Endothelial cell of umbilical vein (primary cell): ENCODE results near the gene GPR18. TPM values are rescaled to one million over a fixed set of nuclear protein-coding genes. Genes with fewer than 3 reads are reported as not detected.

Source experiments
- BruUV-seq: library from RNA; stranded (reverse); fragments of 400-500 nt; replicated peaks from 2 replicates; lab custom pipeline; 2021; lab: Mats Ljungman, UMichigan
- CTCF ChIA-PET: fragments of 300-600, 350-600 bp; sonication (Branson Sonifier 250); formaldehyde crosslinking; loops from one replicate; lab custom pipeline; 2021; ENCODE audit warnings: antibody characterized with exemption, inconsistent platforms; lab: Charles Lee
- POLR2A ChIA-PET: fragments of 300-600, 350-600 bp; sonication (Branson Sonifier 250); formaldehyde crosslinking; loops from one replicate; lab custom pipeline; 2021; ENCODE audit warnings: antibody characterized with exemption, inconsistent platforms; lab: Charles Lee
- DNase-seq: peaks from one replicate; pipeline ENCODE4 v3.0.0-alpha.2; 2011; ENCODE audit warnings: low read depth, low spot score
- FAIRE-seq: peaks from 2 replicates; lab custom pipeline; 2011; peaks lifted over from hg19 to GRCh38; lab: Jason Lieb, UNC
- H2AFZ ChIP-seq: 2 replicates; pipeline ENCODE4 v1.6.0; 2012; ENCODE audit warnings: low read depth, low read length, control low read depth, inconsistent platforms
- H3K27ac ChIP-seq: 2 replicates; pipeline ENCODE4 v1.5.1; 2011; ENCODE audit warnings: low read depth, mild to moderate bottlenecking, control low read depth, low read length, moderate library complexity; ENCODE audit not compliant: insufficient read depth
- H3K27me3 ChIP-seq, 2 experiments: 2 replicates each; pipeline versions ENCODE4 v1.6.0 to v1.6.1; 2011; ENCODE audit warnings: low read length in 2 of 2, mixed read lengths in 1 of 2; ENCODE audit not compliant: control insufficient read depth in 2 of 2, insufficient read depth in 2 of 2
- H3K36me3 ChIP-seq, 2 experiments: 2 replicates in 1 of 2; 3 replicates in 1 of 2; pipeline ENCODE4 v1.5.1; 2011; ENCODE audit warnings: low read length in 2 of 2, mild to moderate bottlenecking in 1 of 2, moderate library complexity in 1 of 2; ENCODE audit not compliant: control insufficient read depth in 2 of 2, insufficient read depth in 2 of 2; ENCODE audit errors: extremely low read depth in 1 of 2
- H3K4me1 ChIP-seq: 3 replicates; pipeline ENCODE4 v1.5.1; 2011; ENCODE audit warnings: mild to moderate bottlenecking, low read length; ENCODE audit not compliant: control insufficient read depth, insufficient read depth; ENCODE audit errors: extremely low read depth
- H3K4me2 ChIP-seq: 2 replicates; pipeline ENCODE4 v1.6.1; 2011; ENCODE audit warnings: low read length, control low read depth, mixed read lengths; ENCODE audit not compliant: insufficient read depth
- H3K4me3 ChIP-seq, 3 experiments: fragments of 200-600 bp in 1 of 3; sonication (generic), shearing (Covaris generic) in 1 of 3; replicated peaks in 1 of 3; 2 replicates each; pipeline ENCODE4 v1.5.1; 2011 to 2016; ENCODE audit warnings: control low read depth in 3 of 3, low read length in 3 of 3, mild to moderate bottlenecking in 2 of 3, inconsistent platforms in 1 of 3, low read depth in 1 of 3, moderate library complexity in 1 of 3; ENCODE audit not compliant: insufficient read depth in 1 of 3
- H3K79me2 ChIP-seq: 2 replicates; pipeline ENCODE4 v1.6.0; 2012; ENCODE audit warnings: low read length, inconsistent platforms; ENCODE audit not compliant: control insufficient read depth, insufficient read depth
- H3K9ac ChIP-seq: replicated peaks from 2 replicates; pipeline ENCODE3; 2011; ENCODE audit warnings: low read length, control low read depth; ENCODE audit not compliant: insufficient read depth; ENCODE audit errors: extremely low read depth
- H3K9me1 ChIP-seq: replicated peaks from 3 replicates; pipeline ENCODE4 v1.6.0; 2011; ENCODE audit warnings: mild to moderate bottlenecking, low read length; ENCODE audit not compliant: control insufficient read depth, insufficient read depth; ENCODE audit errors: extremely low read depth
- H3K9me3 ChIP-seq: replicated peaks from 2 replicates; pipeline ENCODE4 v1.5.1; 2012; ENCODE audit warnings: low read length, inconsistent platforms; ENCODE audit not compliant: control insufficient read depth, insufficient read depth
- H4K20me1 ChIP-seq: replicated peaks from 2 replicates; pipeline ENCODE3; 2011; ENCODE audit warnings: mild to moderate bottlenecking, low read length; ENCODE audit not compliant: control insufficient read depth, insufficient read depth; ENCODE audit errors: extremely low read depth
- EZH2 ChIP-seq: IDR thresholded peaks from 2 replicates; pipeline ENCODE4 v1.6.1; 2012; ENCODE audit warnings: borderline replicate concordance, low read depth, mild to moderate bottlenecking, moderate library complexity, low read length, inconsistent platforms; ENCODE audit not compliant: severe bottlenecking
- FOS ChIP-seq: IDR thresholded peaks from 2 replicates; pipeline ENCODE4 v1.6.1; 2011; ENCODE audit warnings: mild to moderate bottlenecking, low read length, moderate library complexity, borderline replicate concordance; ENCODE audit not compliant: insufficient read depth
- GATA2 ChIP-seq: IDR thresholded peaks from 2 replicates; pipeline ENCODE4 v1.7.0; 2011; ENCODE audit warnings: low read depth, mild to moderate bottlenecking, moderate library complexity, mixed read lengths, low read length; ENCODE audit not compliant: insufficient read length, insufficient read depth
- JUN ChIP-seq: IDR thresholded peaks from 2 replicates; pipeline ENCODE4 v1.6.1; 2011; ENCODE audit warnings: borderline replicate concordance, low read depth; ENCODE audit not compliant: insufficient read length, insufficient read depth
- MYC ChIP-seq: IDR thresholded peaks from one replicate; pipeline ENCODE4 v1.6.1; 2011; ENCODE audit warnings: mild to moderate bottlenecking, low read depth, low read length
- POLR2A ChIP-seq: IDR thresholded peaks from 2 replicates; pipeline ENCODE4 v1.6.1; 2012; ENCODE audit warnings: low read depth, mild to moderate bottlenecking, control low read depth, low read length
- POLR2AphosphoS5 ChIP-seq: IDR thresholded peaks from 2 replicates; pipeline ENCODE4 v1.6.1; 2012; ENCODE audit warnings: low read depth, mild to moderate bottlenecking, control low read depth, low read length, moderate library complexity; ENCODE audit not compliant: insufficient read depth
- dilution Hi-C: fragments of 300-500 bp; cut with MboI; formaldehyde crosslinking; loops from one replicate; pipeline ENCODE4 v1.15.0; 2019; ENCODE audit warnings: low sequenced_read_pairs; ENCODE audit not compliant: extremely low pct_ligation_motif_present
- intact Hi-C: fragments of 100-400 bp; cut with micrococcal nuclease; formaldehyde crosslinking; loops from one replicate; pipeline ENCODE4 v1.10.0; 2022
- polyA plus RNA-seq, 4 experiments: library from polyadenylated mRNA; depleted of rRNA in 3 of 4; stranded (reverse) in 3 of 4; unstranded in 1 of 4; fragments of >200 nt; gene quantifications; 2 replicates each; pipeline versions ENCODE4 v1.2.1 to v1.2.3, GENCODE V29; 2011 to 2012; ENCODE audit warnings: missing spikeins in 1 of 4
- total RNA-seq: library from RNA; stranded (reverse); gene quantifications from 2 replicates; pipeline ENCODE4 v1.2.3, GENCODE V29; 2021
- TF ChIP-seq, protein P1 (sequence below), 2 donors: IDR thresholded peaks; 1 replicate in 1 of 2; 2 replicates in 1 of 2; pipeline ENCODE4 v1.5.1; 2011; ENCODE audit warnings: low read length in 2 of 2, mild to moderate bottlenecking in 2 of 2, moderate library complexity in 2 of 2, control low read depth in 1 of 2, inconsistent platforms in 1 of 2, low read depth in 1 of 2; ENCODE audit not compliant: insufficient read depth in 1 of 2; ENCODE audit errors: extremely low read depth in 1 of 2
- TF ChIP-seq, protein P2 (sequence below): IDR thresholded peaks from 2 replicates; pipeline ENCODE4 v1.6.1; 2011; ENCODE audit not compliant: insufficient read depth, insufficient read length

The GPR18 gene
- total and polyA plus RNA-seq, 2 donors (not counting 3 experiments of a cell fraction or from before 2014, with no cell fraction given): not detected

DNA sequence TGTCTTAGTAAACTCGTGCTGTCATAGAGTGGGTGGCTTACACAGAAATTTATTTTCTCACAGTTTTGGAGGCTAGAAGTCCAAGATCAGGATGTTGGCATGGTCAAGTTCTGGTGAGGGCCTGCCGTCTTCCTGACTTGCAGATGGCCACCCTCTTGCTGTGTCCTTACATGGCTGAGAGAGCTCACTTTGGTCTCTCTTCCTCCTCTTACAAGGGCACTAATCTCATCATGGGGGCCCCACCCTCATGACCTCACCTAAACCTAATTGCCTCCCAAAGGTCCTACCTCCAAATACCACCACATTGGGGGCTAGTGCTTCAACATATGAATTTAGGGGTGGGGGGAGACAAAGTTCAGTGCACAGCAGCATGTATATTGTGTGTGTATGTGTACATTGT is 14.3 kb upstream of the GPR18 start:
- Histone ChIP-seq H3K9ac (no peak overlapping the region), H2AFZ (no peak overlapping the region), H3K79me2 (no peaks in the 10 kb centered on the region), H3K9me1 (no peaks in the 10 kb centered on the region), H3K4me1 (no peaks in the 10 kb centered on the region), H3K9me3 (no peaks in the 10 kb centered on the region), H3K36me3 (peaks cover 0 to 2% of the 10 kb centered on the region in 2 experiments), H3K4me2 (no peak overlapping the region), H3K4me3 (no peak overlapping the region), H4K20me1 (no peaks in the 10 kb centered on the region), H3K27me3 (no peaks in the 10 kb centered on the region), H3K27ac (no peak overlapping the region)
- dilution Hi-C loops: loop anchor here (25.0 kb wide), 1 partner anchor 110 kb away; no protein-coding TSS in a partner anchor
- CTCF ChIA-PET: interaction anchor here (1.0 to 9.8 kb wide), 4 partner anchors 98 to 165 kb away, joined by 3 to 289 read pairs (median 108); no protein-coding TSS in a partner anchor
- intact Hi-C loops: no loop called here
- no peak for TF ChIP-seq JUN
- TF ChIP-seq GATA2: no peak
- TF ChIP-seq POLR2A: no peak
- no peak for TF ChIP-seq EZH2
- no peak for TF ChIP-seq POLR2AphosphoS5
- TF ChIP-seq, protein P1, sequence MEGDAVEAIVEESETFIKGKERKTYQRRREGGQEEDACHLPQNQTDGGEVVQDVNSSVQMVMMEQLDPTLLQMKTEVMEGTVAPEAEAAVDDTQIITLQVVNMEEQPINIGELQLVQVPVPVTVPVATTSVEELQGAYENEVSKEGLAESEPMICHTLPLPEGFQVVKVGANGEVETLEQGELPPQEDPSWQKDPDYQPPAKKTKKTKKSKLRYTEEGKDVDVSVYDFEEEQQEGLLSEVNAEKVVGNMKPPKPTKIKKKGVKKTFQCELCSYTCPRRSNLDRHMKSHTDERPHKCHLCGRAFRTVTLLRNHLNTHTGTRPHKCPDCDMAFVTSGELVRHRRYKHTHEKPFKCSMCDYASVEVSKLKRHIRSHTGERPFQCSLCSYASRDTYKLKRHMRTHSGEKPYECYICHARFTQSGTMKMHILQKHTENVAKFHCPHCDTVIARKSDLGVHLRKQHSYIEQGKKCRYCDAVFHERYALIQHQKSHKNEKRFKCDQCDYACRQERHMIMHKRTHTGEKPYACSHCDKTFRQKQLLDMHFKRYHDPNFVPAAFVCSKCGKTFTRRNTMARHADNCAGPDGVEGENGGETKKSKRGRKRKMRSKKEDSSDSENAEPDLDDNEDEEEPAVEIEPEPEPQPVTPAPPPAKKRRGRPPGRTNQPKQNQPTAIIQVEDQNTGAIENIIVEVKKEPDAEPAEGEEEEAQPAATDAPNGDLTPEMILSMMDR (IDR thresholded peaks at IDR 0.05; ENCODE audit: extremely low read depth in 1 of 2, insufficient read depth in 1 of 2, low read depth in 1 of 2, low read length in 2 of 2): no peak
- TF ChIP-seq MYC: no peak
- TF ChIP-seq, protein P2, sequence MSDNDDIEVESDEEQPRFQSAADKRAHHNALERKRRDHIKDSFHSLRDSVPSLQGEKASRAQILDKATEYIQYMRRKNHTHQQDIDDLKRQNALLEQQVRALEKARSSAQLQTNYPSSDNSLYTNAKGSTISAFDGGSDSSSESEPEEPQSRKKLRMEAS: no peak
- no peak for TF ChIP-seq FOS
- DNase-seq (no peak), FAIRE-seq (no peak)
- POLR2A ChIA-PET: no interaction called here
- no TSS peak for BruUV-seq
